ENCODE data around the gene SANBR.

SANBR gene

DNA sequence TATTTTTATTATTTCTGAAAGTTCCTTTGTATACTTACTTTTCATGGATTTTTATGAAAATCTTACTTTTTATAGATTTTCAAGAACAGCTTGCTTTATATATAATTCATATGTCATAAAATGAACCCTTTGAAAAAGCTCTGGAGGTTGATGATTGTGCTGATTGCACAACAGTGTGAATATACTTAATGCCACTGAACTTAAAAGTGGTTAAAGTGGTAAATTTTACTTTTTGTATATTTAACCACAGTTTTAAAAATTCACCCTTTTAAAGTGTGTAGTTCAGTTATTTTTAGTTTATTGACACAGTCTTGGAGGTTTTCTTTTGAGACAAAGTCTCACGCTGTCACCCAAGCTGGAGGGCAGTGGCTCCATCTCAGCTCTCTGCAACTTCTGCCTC is 8.4 kb downstream of the SANBR start:
- H3K4me3 ChIP-seq = no peak overlapping the region
- no peak overlapping the region for H3K27ac ChIP-seq

DNA sequence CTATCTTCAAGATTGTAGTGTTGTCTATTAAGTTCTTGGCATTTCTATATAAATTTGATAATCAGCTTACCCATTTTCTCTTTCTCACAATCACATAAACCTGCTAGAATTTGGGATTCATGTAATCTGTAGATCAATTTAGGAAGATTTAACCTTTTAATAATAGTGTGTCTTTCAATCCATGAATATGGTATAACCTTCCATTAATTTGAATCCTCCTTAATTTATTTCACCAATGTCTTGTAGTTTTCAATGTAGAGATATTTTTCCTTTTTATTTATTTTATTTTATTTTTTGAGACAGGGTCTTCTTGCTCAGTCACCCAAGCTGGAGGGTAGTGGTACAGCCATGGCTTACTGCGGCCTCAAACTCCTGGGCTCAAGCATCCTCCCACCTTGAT is 20.2 kb downstream of the SANBR start:
- no peak overlapping the region for H3K27ac ChIP-seq
- H3K4me3 ChIP-seq = no peak overlapping the region

DNA sequence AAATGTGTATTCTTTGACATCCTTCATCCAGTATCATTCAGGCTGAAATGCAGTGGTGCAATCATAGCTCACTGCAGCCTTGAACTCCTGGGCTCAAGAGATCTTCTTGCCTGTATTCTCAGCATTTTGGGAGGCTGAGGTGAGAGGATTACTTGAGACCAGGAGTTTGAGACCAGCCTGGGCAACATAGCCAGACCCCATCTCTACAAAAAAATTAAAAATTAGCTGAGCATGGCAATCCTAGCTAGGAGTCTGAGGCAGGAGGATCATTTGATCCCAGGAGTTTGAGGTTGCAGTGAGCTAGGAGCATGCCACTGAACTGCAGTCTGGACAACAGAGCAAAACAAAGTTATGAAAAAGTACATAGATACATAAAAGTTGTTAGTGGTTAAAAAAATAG is 24.1 kb downstream of the SANBR start:
- Histone ChIP-seq H3K4me3 (no peak overlapping the region), H3K27ac (no peak overlapping the region)

DNA sequence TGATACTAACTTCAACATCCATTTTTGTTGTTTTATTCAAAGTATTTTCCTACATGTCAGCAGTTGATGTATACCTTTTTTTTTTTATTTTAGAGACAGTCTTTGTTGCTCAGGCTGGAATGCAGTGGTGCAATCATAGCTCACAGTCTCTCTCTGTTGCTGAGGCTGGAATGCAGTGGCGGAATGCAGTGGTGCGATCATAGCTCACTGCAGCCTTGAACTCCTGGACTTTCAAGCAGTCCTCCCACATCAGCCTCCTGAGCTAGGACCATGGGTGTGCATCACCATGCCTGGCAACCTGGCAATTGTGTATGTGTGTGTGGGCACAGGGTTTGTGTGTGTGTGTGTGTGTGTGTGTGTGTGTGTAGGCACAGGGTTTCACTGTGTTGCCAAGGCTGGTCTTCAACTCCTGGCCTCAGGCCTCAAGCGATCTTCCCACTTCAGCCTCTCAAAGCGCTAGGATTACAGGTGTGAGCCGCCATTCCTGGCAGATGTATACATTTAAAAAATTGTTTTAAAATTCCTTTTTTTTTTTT is 24.8 kb downstream of the SANBR start:
- Histone ChIP-seq H3K4me3 (no peak overlapping the region), H3K27ac (no peak overlapping the region)

DNA sequence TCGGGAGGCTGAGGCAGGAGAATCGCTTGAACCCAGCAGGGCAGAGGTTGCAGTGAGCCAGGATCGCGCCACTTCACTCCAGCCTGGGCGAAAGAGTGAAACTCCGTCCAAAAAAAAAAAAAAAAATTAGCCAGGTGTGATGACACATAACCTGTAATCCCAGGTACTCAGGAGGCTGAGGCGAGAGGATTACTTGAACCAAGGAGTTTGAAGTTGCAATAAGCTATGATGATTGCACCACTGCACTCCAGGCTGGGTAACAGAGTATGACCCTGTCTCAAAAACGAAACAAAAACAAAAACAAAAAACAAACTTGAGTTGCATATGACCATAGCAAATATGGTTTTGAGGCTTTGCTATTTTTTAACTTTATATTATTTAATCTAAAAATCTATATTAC is 25.8 kb downstream of the SANBR start:
- Histone ChIP-seq H3K27ac (no peak overlapping the region), H3K4me3 (no peak overlapping the region)

DNA sequence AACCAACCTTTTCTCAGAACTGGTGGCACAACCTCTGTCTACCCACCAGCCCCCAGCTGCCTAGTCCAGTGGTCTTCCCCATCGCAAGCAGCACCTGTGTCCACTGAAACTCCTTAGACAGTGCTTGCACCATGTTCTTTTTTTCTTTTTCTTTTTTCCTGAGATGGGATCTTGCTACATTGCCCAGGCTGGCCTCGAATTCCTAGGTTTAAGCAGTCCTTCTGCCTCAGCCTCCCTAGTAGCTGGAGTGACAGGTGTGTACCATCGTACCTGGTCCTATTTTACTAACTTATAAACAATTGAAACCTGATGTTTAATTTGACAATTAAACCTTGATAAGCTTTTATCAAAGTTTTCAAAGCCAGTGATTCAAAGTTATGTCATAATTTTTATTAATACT is 30.8 kb downstream of the SANBR start:
- Histone ChIP-seq H3K27ac (no peak overlapping the region), H3K4me3 (no peak overlapping the region)

DNA sequence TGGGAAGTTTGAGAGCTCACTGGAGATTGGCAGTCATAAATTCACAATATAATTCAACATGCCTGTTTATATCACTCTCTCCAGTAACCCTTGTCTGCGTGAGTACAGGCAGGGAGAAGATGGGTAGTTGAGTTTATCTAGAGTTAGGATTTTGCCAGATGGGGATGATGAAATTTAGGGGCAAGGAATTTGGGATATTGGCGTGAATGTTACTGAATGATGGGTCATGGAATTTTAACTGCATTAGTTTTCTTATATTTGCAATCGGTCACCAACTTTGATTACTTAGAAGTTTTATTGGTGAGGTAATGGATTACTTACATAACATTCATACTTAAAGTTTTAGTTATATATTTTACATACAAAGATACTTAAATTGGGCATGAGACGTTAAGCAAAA is 35.1 kb downstream of the SANBR start:
- Histone ChIP-seq H3K27ac (no peak overlapping the region), H3K4me3 (no peak overlapping the region)

DNA sequence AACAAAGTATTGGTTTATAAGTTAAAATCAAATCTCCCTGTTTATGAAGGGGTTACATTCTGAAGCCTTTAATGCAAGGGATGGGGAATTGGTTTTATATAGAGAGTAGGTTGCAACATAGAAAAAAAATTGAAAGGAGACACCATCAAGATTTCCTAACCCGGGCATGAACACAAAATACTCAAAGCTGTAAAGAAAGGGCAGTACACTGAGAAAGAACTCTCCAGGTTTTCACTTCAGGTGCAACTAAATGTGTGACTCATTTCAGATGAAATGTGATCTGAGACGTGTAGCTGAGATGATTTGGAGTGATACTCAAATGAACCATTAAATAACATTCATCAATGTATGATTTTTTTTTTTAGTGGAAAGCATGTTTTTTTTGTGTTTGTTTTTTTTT is 43.6 kb downstream of the SANBR start:
- Histone ChIP-seq H3K27ac (no peak overlapping the region), H3K4me3 (no peak overlapping the region)

DNA sequence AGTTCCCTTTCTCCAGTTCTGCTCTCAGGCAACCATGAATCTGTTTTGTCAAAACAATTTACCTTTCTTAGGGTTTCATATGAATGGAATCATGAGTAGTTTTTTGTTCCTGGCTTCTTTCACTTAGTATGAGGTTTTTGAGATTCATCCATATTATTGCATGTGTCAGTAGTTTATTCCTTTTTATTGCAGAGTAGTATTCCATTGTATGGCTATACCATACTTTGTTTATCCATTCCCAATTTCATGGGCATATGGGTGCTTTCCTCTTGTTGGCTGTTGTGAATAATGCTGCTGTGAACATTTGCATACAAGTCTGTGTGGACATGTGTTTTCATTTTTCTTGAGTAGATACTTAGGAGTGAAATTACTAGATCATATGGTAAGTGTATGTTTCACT is 46.0 kb downstream of the SANBR start:
- no peak overlapping the region for H3K4me3 ChIP-seq
- no peak overlapping the region for H3K27ac ChIP-seq

DNA sequence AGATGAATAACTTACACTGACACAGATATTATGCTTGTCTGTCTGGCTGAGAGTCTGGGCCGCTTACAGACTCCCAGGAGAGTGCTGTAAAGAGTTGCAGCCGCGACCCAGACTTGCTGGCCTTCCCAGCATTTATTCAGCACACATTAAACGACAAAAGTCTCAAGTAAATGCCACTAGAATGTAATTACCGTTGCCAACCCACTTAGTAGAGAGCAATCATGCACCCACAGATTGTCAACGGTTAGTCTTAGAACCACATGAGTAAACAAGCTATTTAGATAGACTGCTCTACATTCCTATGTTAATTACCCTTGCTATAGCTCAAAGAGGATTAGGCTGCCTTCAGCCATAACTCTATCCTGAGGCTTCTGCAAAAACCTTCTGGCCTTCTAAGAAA is 48.5 kb downstream of the SANBR start:
- Histone ChIP-seq H3K4me3 (no peak overlapping the region), H3K27ac (no peak overlapping the region)

Data from skin epidermis (tissue), 12 donors.